RWPE1 (cell line): ENCODE data around the gene PTPRD.
A peak's percentile ranks its signal among the peaks of the same experiment; 100 is the strongest.
"Not testable (repeated sequence)": the region's sequence is repeated elsewhere in the genome, so short reads cannot be mapped to it uniquely, and the experiment has no call there.

ENCODE experiments used
- CTCF ChIA-PET: fragments of 350-600 bp; sonication (Branson Sonifier 250); formaldehyde crosslinking; extraction: SDS; loops from one replicate; lab custom pipeline; 2021; lab: Yijun Ruan, JAX
- POLR2A ChIA-PET: fragments of 400-600 bp; formaldehyde crosslinking; extraction: SDS; loops from one replicate; lab custom pipeline; 2020; ENCODE audit warnings: antibody characterized with exemption; ENCODE audit not compliant: low non-redundant PET; lab: Yijun Ruan, JAX
- DNase-seq: peaks from one replicate; pipeline ENCODE4 v3.0.0; 2012; ENCODE audit warnings: low spot score
- H3K27ac ChIP-seq: fragments of 450-650 bp; 2 replicates; pipeline ENCODE4 v1.5.1; 2017
- CTCF ChIP-seq: fragments of 450-650 bp; conservative IDR thresholded peaks from 2 replicates; pipeline ENCODE4 v1.5.1; 2017; ENCODE audit warnings: low read depth, mild to moderate bottlenecking

Gene PTPRD

GRCh38 chr9:10396615-10397014 lies 216.2 kb downstream of the PTPRD start:
- no peak for TF ChIP-seq CTCF
- no peak for DNase-seq
- ChIA-PET CTCF (interaction anchor here (0.6 to 1.1 kb wide), 2 partner anchors 16 to 122 kb away, joined by 3 to 4 read pairs; no protein-coding TSS in a partner anchor), POLR2A (no interaction called here)
- no peak overlapping the region for H3K27ac ChIP-seq

- POLR2A ChIA-PET = no interaction called here
- no peak for DNase-seq
- CTCF ChIA-PET = no interaction called here
- H3K27ac ChIP-seq = no peak overlapping the region
- no peak for TF ChIP-seq CTCF
These were observed 225.5 kb downstream of the PTPRD start for GRCh38 chr9:10387282-10387681.

DNA sequence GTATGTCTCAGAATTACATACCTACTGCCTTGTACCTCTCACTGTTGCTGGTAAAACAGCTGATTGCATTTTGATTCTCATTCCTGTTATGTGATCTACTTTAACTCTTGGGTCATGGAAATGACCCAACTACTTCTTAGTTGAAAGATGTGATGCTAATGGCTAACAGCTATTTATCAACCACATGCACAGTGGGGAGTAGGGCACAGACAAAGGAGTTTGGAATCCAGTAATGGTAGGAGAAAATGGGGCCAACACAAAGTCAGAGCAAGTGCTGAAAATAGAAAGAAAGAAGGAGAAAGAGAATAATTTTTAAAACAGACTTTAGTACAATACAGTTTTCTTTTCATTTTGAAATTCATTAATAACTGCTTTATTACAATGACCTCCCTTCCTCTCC lies 241.0 kb downstream of the PTPRD start:
- H3K27ac ChIP-seq = no peak overlapping the region
- TF ChIP-seq CTCF = no peak
- no peak for DNase-seq
- ChIA-PET POLR2A (no interaction called here), CTCF (no interaction called here)

DNA sequence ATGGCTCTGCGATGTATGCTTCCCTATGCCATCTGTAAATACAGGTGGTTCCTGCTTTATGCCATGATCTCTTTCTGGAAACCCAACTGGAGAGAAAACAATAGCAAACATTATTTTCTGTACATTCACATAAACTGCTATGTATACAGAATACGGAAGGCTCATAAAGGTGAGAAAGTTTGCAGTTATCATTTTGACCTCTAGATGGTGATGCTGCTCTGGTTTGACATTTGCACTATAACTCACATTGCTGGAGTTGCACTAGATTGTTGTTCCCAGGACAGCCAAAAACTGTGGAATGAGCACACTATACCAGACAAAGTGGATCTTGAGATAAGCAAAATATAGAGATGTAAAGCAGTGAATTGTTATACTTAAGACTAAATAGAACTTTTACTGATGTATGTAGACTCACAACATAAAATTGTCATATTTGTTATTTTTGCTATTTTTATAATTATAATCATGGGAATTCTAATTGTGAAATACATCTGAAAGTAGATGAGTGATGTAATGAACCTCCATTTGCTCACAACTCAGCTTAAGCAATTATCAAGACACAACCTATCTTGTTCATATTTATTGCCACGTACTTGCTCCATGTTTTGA lies 246.5 kb downstream of the PTPRD start:
- TF ChIP-seq CTCF = peak; percentile 74
- DNase-seq = peak; percentile 9
- no peak overlapping the region for H3K27ac ChIP-seq
- CTCF ChIA-PET = no interaction called here
- POLR2A ChIA-PET = no interaction called here

DNA sequence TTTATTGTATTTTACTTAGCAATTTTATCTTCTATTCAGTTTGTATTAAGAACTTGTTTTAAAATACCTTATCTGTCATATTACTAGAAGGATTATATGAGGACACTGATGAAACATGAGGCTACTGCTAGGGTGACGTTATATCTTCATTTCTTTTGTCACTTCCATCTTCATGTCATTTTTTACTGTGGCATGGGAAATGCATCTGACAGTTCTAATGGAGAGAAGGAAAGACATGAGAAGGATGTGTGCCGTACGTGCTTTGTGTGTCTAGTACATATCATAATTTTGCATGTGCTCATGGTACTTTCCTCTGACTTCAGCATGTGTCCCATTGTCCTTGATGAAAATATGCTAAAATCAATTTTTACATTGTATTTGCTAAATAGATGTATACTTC lies 258.2 kb downstream of the PTPRD start:
- DNase-seq = no peak
- CTCF ChIA-PET = interaction anchor here (0.6 kb wide), 1 partner anchor 296 kb away, joined by 3 read pairs; no protein-coding TSS in a partner anchor
- no peak for TF ChIP-seq CTCF
- POLR2A ChIA-PET = interaction anchor here (0.6 kb wide), 1 partner anchor 179 kb away, joined by 6 read pairs; no protein-coding TSS in a partner anchor
- H3K27ac ChIP-seq = no peak overlapping the region

GRCh38 chr9:10345621-10346020 lies 267.2 kb downstream of the PTPRD start:
- POLR2A ChIA-PET, H3K27ac ChIP-seq, DNase-seq, CTCF ChIA-PET: not testable (repeated sequence)

DNA sequence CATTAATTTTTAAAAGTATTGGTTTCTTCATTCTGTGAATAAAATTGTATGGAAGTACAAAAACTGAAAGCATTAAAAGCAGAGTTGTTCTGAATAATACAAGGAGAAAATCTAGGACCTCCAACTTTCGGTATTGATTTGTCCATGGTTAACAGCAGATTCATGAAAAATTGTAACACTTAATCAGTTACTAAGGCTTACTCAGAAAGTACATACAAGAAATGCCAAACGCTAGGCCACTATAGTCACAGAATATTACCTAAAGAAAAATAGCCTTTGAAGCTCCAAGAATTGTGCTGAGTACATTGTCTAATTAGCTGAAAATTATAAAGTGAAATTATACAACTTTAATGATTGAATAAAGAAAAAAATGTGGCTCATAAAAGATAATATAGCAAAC lies 271.7 kb downstream of the PTPRD start:
- H3K27ac ChIP-seq = no peak overlapping the region
- CTCF ChIA-PET = no interaction called here
- POLR2A ChIA-PET = no interaction called here
- DNase-seq = no peak
- TF ChIP-seq CTCF = no peak
